GM12874 (cell line): Measurements from ENCODE around the gene ZNF479.
"Not testable (repeated sequence)": the region's sequence is repeated elsewhere in the genome, so short reads cannot be mapped to it uniquely, and the experiment has no call there.

Experiments used
- CTCF ChIP-seq: IDR thresholded peaks from 2 replicates; pipeline ENCODE4 v1.5.1; 2011; ENCODE audit warnings: low read depth, mild to moderate bottlenecking, control low read depth, low read length, moderate library complexity; ENCODE audit not compliant: insufficient read depth

The ZNF479 gene

DNA sequence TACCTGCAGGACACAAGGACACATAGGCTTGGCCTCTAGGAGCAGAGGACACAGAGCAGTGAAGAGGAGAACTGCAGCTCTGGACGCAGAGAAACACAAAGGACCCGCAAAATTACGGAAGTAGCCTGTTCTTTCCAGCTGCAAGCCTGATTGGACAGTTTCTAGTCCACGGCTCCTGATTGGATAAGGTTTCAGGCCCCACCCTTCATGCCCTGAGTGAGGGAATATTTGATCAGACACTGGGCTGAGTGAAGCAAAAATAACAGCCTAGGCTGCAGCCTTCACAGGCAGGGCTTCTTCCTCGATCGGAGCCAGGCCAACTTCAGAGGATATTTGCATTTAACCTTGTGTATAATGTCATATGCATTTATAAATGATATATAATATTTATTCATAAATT, at the start of gene ZNF479:
Gene ZNF479, minus strand, starts transcription at position 101 of the 400 bp plus-strand sequence. CDS start 112 bp downstream, outside the sequence.
- TF ChIP-seq CTCF = not testable (repeated sequence)

- TF ChIP-seq CTCF = no peak
Measured at GRCh38 chr7:57182031-57182430, 49.8 kb upstream of the ZNF479 start.

- TF ChIP-seq CTCF = no peak
Measured at GRCh38 chr7:57181281-57181680, 49.0 kb upstream of the ZNF479 start.

GRCh38 chr7:57179776-57180415, 47.7 kb upstream of the ZNF479 start:
- no peak for TF ChIP-seq CTCF

GRCh38 chr7:57178768-57179139, 46.5 kb upstream of the ZNF479 start:
- TF ChIP-seq CTCF = no peak

DNA sequence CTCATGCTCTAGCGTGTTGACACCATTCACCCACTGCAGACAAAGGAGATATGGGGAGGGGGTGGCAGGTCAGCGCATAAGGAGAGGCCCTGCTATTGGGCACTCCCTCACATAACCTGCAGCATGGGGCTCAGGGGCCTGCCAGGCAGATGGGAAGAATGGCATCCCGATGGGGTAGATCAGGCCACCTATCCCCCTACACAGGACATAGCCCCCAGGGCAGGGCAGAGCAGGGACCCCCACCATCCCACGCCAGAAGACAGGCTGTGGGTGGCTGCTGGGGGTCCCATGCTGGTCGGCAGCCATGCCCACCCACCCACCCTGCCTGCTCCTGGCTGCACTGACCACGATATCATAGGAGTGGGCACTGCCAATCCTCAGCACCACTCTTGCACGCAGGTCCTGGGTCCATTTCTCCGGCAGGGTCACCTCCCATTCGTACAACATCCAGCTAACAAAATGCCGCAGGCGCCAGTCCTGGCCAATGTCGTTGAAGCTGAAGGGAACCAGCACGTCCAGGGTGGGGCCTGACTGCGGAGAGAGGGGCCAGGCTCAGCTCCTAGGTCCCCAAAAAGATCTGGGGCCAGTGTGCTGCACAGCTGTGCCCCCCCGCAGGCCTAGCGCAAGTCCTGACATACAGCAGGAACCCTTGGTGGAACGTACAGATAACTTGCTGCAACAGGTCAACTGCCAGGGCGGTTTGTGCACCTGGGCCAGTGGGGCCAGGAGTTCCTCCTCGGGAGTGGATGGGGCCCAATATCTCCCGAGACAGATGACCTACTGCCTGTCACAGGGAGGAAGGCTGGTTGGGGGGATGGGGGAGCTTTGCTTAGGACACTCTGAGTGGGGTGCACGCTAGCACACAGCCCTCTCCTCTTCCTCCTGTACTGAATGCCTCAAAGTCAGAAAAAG, 45.9 kb upstream of the ZNF479 start:
- no peak for TF ChIP-seq CTCF

- no peak for TF ChIP-seq CTCF
Measured at GRCh38 chr7:57176928-57177635, 44.8 kb upstream of the ZNF479 start.
